ENCODE measurements around the gene FAS. TPM values are rescaled to one million over a fixed set of nuclear protein-coding genes. Genes with fewer than 3 reads are reported as not detected.

FAS gene
- total and polyA plus RNA-seq, 2 experiments from 2014 or later = 3.1 to 4.3 TPM

DNA sequence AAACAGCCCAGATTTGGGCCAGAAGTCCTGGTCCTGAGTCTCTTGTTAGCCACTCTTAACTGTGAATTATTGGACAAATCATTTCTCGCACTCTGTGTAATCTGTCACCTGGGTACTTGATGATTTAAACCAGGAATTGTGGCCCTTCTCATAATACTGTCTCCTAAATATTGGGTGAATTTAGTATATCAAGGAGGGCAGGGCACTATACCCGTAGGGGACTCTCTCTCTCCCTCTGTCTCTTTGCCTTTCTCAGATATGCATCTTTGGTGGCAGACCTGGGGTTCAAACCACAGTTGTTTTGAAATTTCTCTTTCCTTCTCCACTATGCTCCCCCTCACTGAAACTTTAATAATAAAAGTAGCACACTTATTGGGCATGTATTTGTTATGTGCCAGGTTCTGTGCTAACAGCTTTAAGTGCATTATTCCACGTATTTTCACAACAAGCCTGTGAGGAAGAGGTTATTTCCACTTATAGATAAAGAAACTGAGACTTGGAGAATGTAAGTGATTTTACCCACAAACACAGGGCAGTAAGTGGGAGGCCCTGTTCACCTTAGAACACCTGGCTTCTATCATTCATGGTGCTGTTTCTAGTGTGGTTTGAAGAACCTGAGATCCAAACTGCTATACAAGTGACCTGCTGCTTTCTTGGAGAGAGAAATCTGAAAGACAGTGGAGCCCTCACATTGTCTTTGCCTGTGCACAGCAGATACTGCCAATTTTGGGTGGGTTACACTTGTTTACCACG lies 11.8 kb downstream of the FAS start:
- Histone ChIP-seq H3K4me3 (no peak overlapping the region), H3K79me2 (replicated peaks; ENCODE audit: insufficient read depth) (no peaks in the 10 kb centered on the region), H2AFZ (no peak overlapping the region), H3K27me3 (ENCODE audit: insufficient read depth) (no peaks in the 10 kb centered on the region), H3K27ac (ENCODE audit: low read depth) (no peak overlapping the region), H3K4me2 (no peak overlapping the region), H4K20me1 (replicated peaks; ENCODE audit: insufficient read depth) (no peaks in the 10 kb centered on the region), H3K9me2 (ENCODE audit: insufficient read depth) (no peaks in the 10 kb centered on the region), H3K4me1 (ENCODE audit: insufficient read depth) (0 out of 2 replicates have a peak, but pooled peaks cover 12% of the 10 kb centered on the region), H3F3A (replicated peaks; ENCODE audit: low read depth) (no peaks in the 10 kb centered on the region), H3K36me3 (ENCODE audit: insufficient read depth) (no peaks in the 10 kb centered on the region)
- DNase-seq (ENCODE audit: low spot score) (no peak), ATAC-seq (no peak)
- Mint-ChIP-seq H3K27me3 (ENCODE audit: insufficient read depth, low read depth, poor library complexity) (no peaks in the 10 kb centered on the region), H3K27ac (no peak overlapping the region), H3K4me1 (peaks cover 17% of the 10 kb centered on the region), H3K9me3 (no peaks in the 10 kb centered on the region), H3K36me3 (ENCODE audit: low read depth) (no peaks in the 10 kb centered on the region), H3K4me3 (no peak overlapping the region)
- TF ChIP-seq NANOG (IDR thresholded peaks at IDR 0.05; ENCODE audit: borderline replicate concordance) (no peak), EZH2phosphoT487 (IDR thresholded peaks at IDR 0.05; ENCODE audit: unreplicated experiment) (no peak), EZH2 (IDR thresholded peaks at IDR 0.05; ENCODE audit: low read depth, unreplicated experiment) (no peak), STAT1 (IDR thresholded peaks at IDR 0.05; ENCODE audit: unreplicated experiment) (no peak)

DNA sequence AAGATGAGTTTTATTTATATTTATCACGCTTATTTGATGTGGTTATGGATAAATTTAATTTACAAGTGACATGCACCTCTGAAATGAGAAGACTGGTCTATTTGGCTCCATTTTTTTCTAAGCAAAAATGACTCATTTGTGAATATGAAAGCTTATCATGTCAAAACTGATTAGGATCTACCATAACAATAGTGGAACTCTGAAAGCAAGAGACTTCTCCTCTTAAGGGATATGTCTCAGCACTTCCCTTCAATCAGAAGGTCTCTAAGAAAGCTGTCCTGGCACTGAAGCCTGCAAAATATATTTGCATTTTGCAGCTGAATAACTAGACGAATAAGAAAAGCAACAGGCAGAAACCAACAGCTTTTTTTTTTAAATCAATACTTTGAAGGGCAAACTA lies 12.7 kb downstream of the FAS start:
- no peaks in the 10 kb centered on the region for H3K79me2 ChIP-seq (replicated peaks; ENCODE audit: insufficient read depth)
- ATAC-seq = no peak
- Mint-ChIP-seq H3K4me1 (peaks cover 19% of the 10 kb centered on the region), H3K4me3 (no peak overlapping the region), H3K36me3 (ENCODE audit: low read depth) (no peaks in the 10 kb centered on the region), H3K9me3 (no peaks in the 10 kb centered on the region), H3K27me3 (ENCODE audit: insufficient read depth, low read depth, poor library complexity) (no peaks in the 10 kb centered on the region), H3K27ac (no peak overlapping the region)
- DNase-seq (ENCODE audit: low spot score) = no peak
- 0 out of 2 replicates have a peak, but pooled peaks cover 12% of the 10 kb centered on the region for H3K4me1 ChIP-seq (ENCODE audit: insufficient read depth)
- no peak overlapping the region for H3K4me2 ChIP-seq
- H3F3A ChIP-seq (replicated peaks; ENCODE audit: low read depth) = no peaks in the 10 kb centered on the region
- H2AFZ ChIP-seq = no peak overlapping the region
- no peak overlapping the region for H3K4me3 ChIP-seq
- no peaks in the 10 kb centered on the region for H3K36me3 ChIP-seq (ENCODE audit: insufficient read depth)
- H3K27ac ChIP-seq (ENCODE audit: low read depth) = no peak overlapping the region
- no peak for TF ChIP-seq JUNB (IDR thresholded peaks at IDR 0.05; ENCODE audit: unreplicated experiment)
- TF ChIP-seq STAT1 (IDR thresholded peaks at IDR 0.05; ENCODE audit: unreplicated experiment) = no peak
- no peak for TF ChIP-seq EZH2 (IDR thresholded peaks at IDR 0.05; ENCODE audit: low read depth, unreplicated experiment)
- TF ChIP-seq POLR2AphosphoS5 (IDR thresholded peaks at IDR 0.05; ENCODE audit: low read depth) = no peak
- TF ChIP-seq ZNF331 (CRISPR knock-in tag; IDR thresholded peaks at IDR 0.05; ENCODE audit: low read depth) = no peak
- no peak for TF ChIP-seq EZH2phosphoT487 (IDR thresholded peaks at IDR 0.05; ENCODE audit: unreplicated experiment)
- no peak for TF ChIP-seq NANOG (IDR thresholded peaks at IDR 0.05; ENCODE audit: borderline replicate concordance)
- TF ChIP-seq, protein P1, sequence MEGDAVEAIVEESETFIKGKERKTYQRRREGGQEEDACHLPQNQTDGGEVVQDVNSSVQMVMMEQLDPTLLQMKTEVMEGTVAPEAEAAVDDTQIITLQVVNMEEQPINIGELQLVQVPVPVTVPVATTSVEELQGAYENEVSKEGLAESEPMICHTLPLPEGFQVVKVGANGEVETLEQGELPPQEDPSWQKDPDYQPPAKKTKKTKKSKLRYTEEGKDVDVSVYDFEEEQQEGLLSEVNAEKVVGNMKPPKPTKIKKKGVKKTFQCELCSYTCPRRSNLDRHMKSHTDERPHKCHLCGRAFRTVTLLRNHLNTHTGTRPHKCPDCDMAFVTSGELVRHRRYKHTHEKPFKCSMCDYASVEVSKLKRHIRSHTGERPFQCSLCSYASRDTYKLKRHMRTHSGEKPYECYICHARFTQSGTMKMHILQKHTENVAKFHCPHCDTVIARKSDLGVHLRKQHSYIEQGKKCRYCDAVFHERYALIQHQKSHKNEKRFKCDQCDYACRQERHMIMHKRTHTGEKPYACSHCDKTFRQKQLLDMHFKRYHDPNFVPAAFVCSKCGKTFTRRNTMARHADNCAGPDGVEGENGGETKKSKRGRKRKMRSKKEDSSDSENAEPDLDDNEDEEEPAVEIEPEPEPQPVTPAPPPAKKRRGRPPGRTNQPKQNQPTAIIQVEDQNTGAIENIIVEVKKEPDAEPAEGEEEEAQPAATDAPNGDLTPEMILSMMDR (conservative IDR thresholded peaks at IDR 0.05; ENCODE audit: low read depth in 2 of 2) = no peak
- TF ChIP-seq ZNF114 (CRISPR knock-in tag; IDR thresholded peaks at IDR 0.05) = no peak
- no peaks in the 10 kb centered on the region for H4K20me1 ChIP-seq (replicated peaks; ENCODE audit: insufficient read depth)
- H3K9me2 ChIP-seq (ENCODE audit: insufficient read depth) = no peaks in the 10 kb centered on the region
- no peaks in the 10 kb centered on the region for H3K27me3 ChIP-seq (ENCODE audit: insufficient read depth)
